Trophoblast cell (in vitro differentiated cells and primary cell): ENCODE data around the gene IP6K1.

Experiments
- DNase-seq, 2 donors: peaks; one replicate each; pipeline ENCODE4 v3.0.0-alpha.2; 2016
- H2AFZ ChIP-seq: 2 replicates; pipeline ENCODE4 v1.6.1; 2013; ENCODE audit warnings: low read length, moderate library complexity, mild to moderate bottlenecking; ENCODE audit not compliant: insufficient read depth, poor library complexity
- H2AK5ac ChIP-seq: 2 replicates; pipeline ENCODE4 v1.6.1; 2013; ENCODE audit warnings: mild to moderate bottlenecking, low read length
- H2BK120ac ChIP-seq: 2 replicates; pipeline ENCODE4 v1.6.1; 2013; ENCODE audit warnings: low read length, mild to moderate bottlenecking, moderate library complexity; ENCODE audit not compliant: insufficient read depth, poor library complexity
- H2BK12ac ChIP-seq: 2 replicates; pipeline ENCODE4 v1.6.1; 2013; ENCODE audit warnings: mild to moderate bottlenecking, low read length, moderate library complexity
- H2BK5ac ChIP-seq: 2 replicates; pipeline ENCODE4 v1.6.1; 2013; ENCODE audit warnings: low read length, low read depth, moderate library complexity, mild to moderate bottlenecking; ENCODE audit not compliant: poor library complexity
- H3K14ac ChIP-seq: 2 replicates; pipeline ENCODE4 v1.6.1; 2013; ENCODE audit warnings: mild to moderate bottlenecking, low read length
- H3K18ac ChIP-seq: 2 replicates; pipeline ENCODE4 v1.6.1; 2013; ENCODE audit warnings: mild to moderate bottlenecking, low read length
- H3K23ac ChIP-seq: 2 replicates; pipeline ENCODE4 v1.6.1; 2013; ENCODE audit warnings: low read length
- H3K27ac ChIP-seq: 2 replicates; pipeline ENCODE4 v1.5.1; 2013; ENCODE audit warnings: low read depth, mild to moderate bottlenecking, inconsistent platforms, low read length, moderate library complexity
- H3K27me3 ChIP-seq: 2 replicates; pipeline ENCODE4 v1.6.1; 2013; ENCODE audit warnings: inconsistent platforms, mild to moderate bottlenecking, low read length, moderate library complexity; ENCODE audit not compliant: insufficient read depth
- H3K36me3 ChIP-seq, 2 experiments: 1 replicate in 1 of 2; 2 replicates in 1 of 2; pipeline ENCODE4 v1.6.1; 2013; ENCODE audit warnings: low read length in 2 of 2, mild to moderate bottlenecking in 2 of 2, moderate library complexity in 1 of 2; ENCODE audit not compliant: insufficient read depth in 2 of 2, control insufficient read depth in 1 of 2
- H3K4ac ChIP-seq: 2 replicates; pipeline ENCODE4 v1.6.1; 2013; ENCODE audit warnings: low read depth, mild to moderate bottlenecking, low read length, moderate library complexity
- H3K4me1 ChIP-seq, 2 experiments: 1 replicate in 1 of 2; 2 replicates in 1 of 2; pipeline ENCODE4 v1.6.1; 2013; ENCODE audit warnings: low read length in 2 of 2, mild to moderate bottlenecking in 2 of 2, moderate library complexity in 1 of 2; ENCODE audit not compliant: insufficient read depth in 2 of 2, control insufficient read depth in 1 of 2
- H3K4me2 ChIP-seq: 2 replicates; pipeline ENCODE4 v1.6.1; 2013; ENCODE audit warnings: inconsistent platforms, mild to moderate bottlenecking, low read length, moderate library complexity
- H3K4me3 ChIP-seq: 2 replicates; pipeline ENCODE4 v1.5.1; 2013; ENCODE audit warnings: mild to moderate bottlenecking, low read depth, low read length, inconsistent platforms
- H3K79me1 ChIP-seq: one replicate; pipeline ENCODE4 v1.6.1; 2013; ENCODE audit warnings: low read length
- H3K79me2 ChIP-seq: 2 replicates; pipeline ENCODE4 v1.6.1; 2013; ENCODE audit warnings: low read length, mild to moderate bottlenecking; ENCODE audit not compliant: control insufficient read depth, insufficient read depth, poor library complexity
- H3K9ac ChIP-seq: 2 replicates; pipeline ENCODE4 v1.6.1; 2013; ENCODE audit warnings: mild to moderate bottlenecking, low read length
- H3K9me3 ChIP-seq: 2 replicates; pipeline ENCODE4 v1.6.1; 2013; ENCODE audit warnings: low read depth, mild to moderate bottlenecking, control low read depth, inconsistent platforms, low read length; ENCODE audit not compliant: insufficient read depth
- H4K12ac ChIP-seq: 2 replicates; pipeline ENCODE4 v1.6.1; 2013; ENCODE audit warnings: low read depth, mild to moderate bottlenecking, low read length, moderate library complexity
- H4K8ac ChIP-seq: 2 replicates; pipeline ENCODE4 v1.6.1; 2013; ENCODE audit warnings: low read depth, mild to moderate bottlenecking, low read length, moderate library complexity
- H4K91ac ChIP-seq: one replicate; pipeline ENCODE4 v1.6.1; 2013; ENCODE audit warnings: low read depth, mild to moderate bottlenecking, low read length, moderate library complexity
- WGBS: extraction: QIAGEN DNeasy Blood & Tissue Kit; methylation state at CpG from one replicate; pipeline ENCODE4 v1.1.7; 2013; ENCODE audit warnings: missing lambda C conversion rate; ENCODE audit not compliant: insufficient read length, insufficient coverage; ENCODE audit errors: extremely low coverage; 5-methylcytosine and 5-hydroxymethylcytosine counted together

IP6K1 gene

GRCh38 chr3:49791571-49791970 is 5.2 kb upstream of the IP6K1 start:
- Histone ChIP-seq H2BK12ac (no peak overlapping the region), H3K23ac (no peak overlapping the region), H3K4ac (no peak overlapping the region), H3K4me1 (peaks cover 10 to 22% of the 10 kb centered on the region in 2 experiments), H4K91ac (no peak overlapping the region), H3K79me1 (peaks cover 3% of the 10 kb centered on the region), H2BK5ac (no peak overlapping the region), H3K9me3 (peaks cover 13% of the 10 kb centered on the region), H3K36me3 (no peaks in the 10 kb centered on the region), H3K79me2 (no peaks in the 10 kb centered on the region), H4K8ac (no peak overlapping the region), H4K12ac (no peak overlapping the region), H3K27me3 (no peaks in the 10 kb centered on the region), H3K27ac (no peak overlapping the region), H3K4me2 (no peak overlapping the region), H3K4me3 (no peak overlapping the region), H3K14ac (no peak overlapping the region), H2AFZ (no peak overlapping the region), H3K9ac (no peak overlapping the region), H2AK5ac (no peak overlapping the region), H2BK120ac (no peak overlapping the region), H3K18ac (no peak overlapping the region)
- no CpG with 5 or more reads among the region's 4 CpGs for WGBS
- peak; percentile 16 to 58 for DNase-seq

GRCh38 chr3:49790626-49791411 is 4.5 kb upstream of the IP6K1 start:
- Histone ChIP-seq H3K9ac (no peak overlapping the region), H2AFZ (no peak overlapping the region), H2BK5ac (no peak overlapping the region), H3K23ac (no peak overlapping the region), H3K79me1 (peaks cover 8% of the 10 kb centered on the region), H3K18ac (no peak overlapping the region), H3K14ac (no peak overlapping the region), H3K27ac (no peak overlapping the region), H3K79me2 (peaks cover 4% of the 10 kb centered on the region), H2AK5ac (no peak overlapping the region), H4K8ac (no peak overlapping the region), H2BK120ac (no peak overlapping the region), H3K4me1 (peaks cover 10 to 22% of the 10 kb centered on the region in 2 experiments), H4K12ac (no peak overlapping the region), H4K91ac (no peak overlapping the region), H3K9me3 (peaks cover 13% of the 10 kb centered on the region), H2BK12ac (no peak overlapping the region), H3K36me3 (no peaks in the 10 kb centered on the region), H3K4me3 (no peak overlapping the region), H3K4ac (no peak overlapping the region), H3K27me3 (no peaks in the 10 kb centered on the region), H3K4me2 (no peak overlapping the region)
- WGBS = no CpG with 5 or more reads among the region's 9 CpGs
- peak in 1 of 2 donors; percentile 17 for DNase-seq

- H2AK5ac ChIP-seq = no peak overlapping the region
- H4K12ac ChIP-seq = no peak overlapping the region
- no peak overlapping the region for H3K14ac ChIP-seq
- no peak overlapping the region for H2BK5ac ChIP-seq
- H2BK120ac ChIP-seq = no peak overlapping the region
- no peak overlapping the region for H4K8ac ChIP-seq
- no peak overlapping the region for H2AFZ ChIP-seq
- H3K9ac ChIP-seq = no peak overlapping the region
- H3K4ac ChIP-seq = no peak overlapping the region
- peaks cover 11% of the 10 kb centered on the region for H3K9me3 ChIP-seq
- H3K4me1 ChIP-seq = peaks cover 12 to 22% of the 10 kb centered on the region in 2 experiments
- H3K4me2 ChIP-seq = no peak overlapping the region
- H4K91ac ChIP-seq = no peak overlapping the region
- H3K36me3 ChIP-seq = peaks cover 7% of the 10 kb centered on the region in 2 experiments
- peaks cover 8% of the 10 kb centered on the region for H3K79me1 ChIP-seq
- WGBS = no CpG with 5 or more reads among the region's 2 CpGs
- H2BK12ac ChIP-seq = no peak overlapping the region
- peaks cover 9% of the 10 kb centered on the region for H3K79me2 ChIP-seq
- H3K18ac ChIP-seq = no peak overlapping the region
- no peak for DNase-seq
- no peak overlapping the region for H3K4me3 ChIP-seq
- H3K27ac ChIP-seq = no peak overlapping the region
- H3K27me3 ChIP-seq = no peaks in the 10 kb centered on the region
- H3K23ac ChIP-seq = no peak overlapping the region
These were observed 1.7 kb upstream of the IP6K1 start for GRCh38 chr3:49788056-49788455.

- no peak for DNase-seq
- Histone ChIP-seq H3K27me3 (no peaks in the 10 kb centered on the region), H2AFZ (no peak overlapping the region), H3K9ac (no peak overlapping the region), H4K8ac (no peak overlapping the region), H4K12ac (no peak overlapping the region), H3K79me2 (peaks cover 9% of the 10 kb centered on the region), H3K79me1 (peaks cover 8% of the 10 kb centered on the region), H3K27ac (no peak overlapping the region), H3K9me3 (peaks cover 7% of the 10 kb centered on the region), H3K36me3 (peaks cover 7% of the 10 kb centered on the region in 2 experiments), H2BK5ac (no peak overlapping the region), H2BK120ac (no peak overlapping the region), H4K91ac (no peak overlapping the region), H3K18ac (no peak overlapping the region), H3K23ac (no peak overlapping the region), H2BK12ac (no peak overlapping the region), H3K4me2 (no peak overlapping the region), H3K4ac (no peak overlapping the region), H3K4me3 (no peak overlapping the region), H3K14ac (no peak overlapping the region), H2AK5ac (no peak overlapping the region), H3K4me1 (peaks cover 12 to 22% of the 10 kb centered on the region in 2 experiments)
- no CpG with 5 or more reads among the region's 5 CpGs for WGBS
These were observed 1.2 kb upstream of the IP6K1 start for GRCh38 chr3:49787536-49787935.
